MCF 10A (cell line): Measurements from ENCODE around the gene EIF2S3. TPM values are rescaled to one million over a fixed set of nuclear protein-coding genes. Genes with fewer than 3 reads are reported as not detected.
A peak's percentile ranks its signal among the peaks of the same experiment; 100 is the strongest.

Source experiments
- BruUV-seq: library from RNA; stranded (reverse); fragments of 400-500 nt; replicated peaks from 2 replicates; lab custom pipeline; 2021; lab: Mats Ljungman, UMichigan
- CTCF ChIA-PET: fragments of 300-600 bp; sonication (Branson Sonifier 250); formaldehyde crosslinking; extraction: SDS; loops from one replicate; lab custom pipeline; 2021; ENCODE audit warnings: antibody characterized with exemption, inconsistent platforms; lab: Yijun Ruan, JAX
- POLR2A ChIA-PET: fragments of 300-600, 350-650 bp; sonication (Branson Sonifier 250); formaldehyde crosslinking; extraction: SDS; loops from one replicate; lab custom pipeline; 2020; ENCODE audit warnings: antibody characterized with exemption, inconsistent platforms; lab: Yijun Ruan, JAX
- DNase-seq: peaks from one replicate; pipeline ENCODE4 v3.0.0-alpha.2; 2018; ENCODE audit not compliant: unreplicated experiment
- H3K27ac Mint-ChIP-seq: one replicate; pipeline ENCODE4 v1.8.0; 2022; ENCODE audit warnings: mild to moderate bottlenecking, low read depth, mixed read lengths; ENCODE audit not compliant: unreplicated experiment
- H3K27me3 Mint-ChIP-seq: one replicate; pipeline ENCODE4 v1.8.0; 2022; ENCODE audit warnings: mixed read lengths; ENCODE audit not compliant: insufficient read depth, unreplicated experiment
- H3K36me3 Mint-ChIP-seq: one replicate; pipeline ENCODE4 v1.8.0; 2022; ENCODE audit warnings: mild to moderate bottlenecking, moderate library complexity, mixed read lengths; ENCODE audit not compliant: insufficient read depth, unreplicated experiment
- H3K4me1 Mint-ChIP-seq: one replicate; pipeline ENCODE4 v1.8.0; 2022; ENCODE audit warnings: mixed read lengths; ENCODE audit not compliant: insufficient read depth, unreplicated experiment
- H3K4me3 Mint-ChIP-seq: one replicate; pipeline ENCODE4 v1.8.0; 2022; ENCODE audit warnings: mild to moderate bottlenecking, moderate library complexity, mixed read lengths; ENCODE audit not compliant: unreplicated experiment
- H3K9me3 Mint-ChIP-seq: one replicate; pipeline ENCODE4 v1.8.0; 2022; ENCODE audit warnings: mixed read lengths; ENCODE audit not compliant: unreplicated experiment
- CTCF ChIP-seq: fragments of 200-600 bp; IDR thresholded peaks from one replicate; pipeline ENCODE4 v1.8.0; 2022; ENCODE audit warnings: antibody characterized with exemption, mild to moderate bottlenecking; ENCODE audit not compliant: unreplicated experiment
- intact Hi-C: fragments of 100-400 bp; cut with micrococcal nuclease; formaldehyde crosslinking; loops from 2 replicates; pipeline ENCODE4 v1.14.1; 2022
- total RNA-seq: library from RNA; stranded (reverse); gene quantifications from 2 replicates; pipeline ENCODE4 v1.2.3, GENCODE V29; 2022

EIF2S3 gene
- total RNA-seq, 1 experiment from 2014 or later = 391 TPM

- ChIA-PET POLR2A (interaction anchor here (0.8 kb wide), 1 partner anchor 83 kb away, joined by 3 read pairs; no protein-coding TSS in a partner anchor), CTCF (no interaction called here)
- Mint-ChIP-seq H3K27me3 (peaks cover 12% of the 10 kb centered on the region), H3K4me1 (peaks cover 8% of the 10 kb centered on the region), H3K27ac (peak overlapping the region; percentile 79), H3K9me3 (no peaks in the 10 kb centered on the region), H3K4me3 (no peak overlapping the region), H3K36me3 (no peaks in the 10 kb centered on the region)
- intact Hi-C loops = no loop called here
- TF ChIP-seq CTCF = no peak
- no TSS peak for BruUV-seq
- peak; percentile 65 for DNase-seq
Observed at GRCh38 chrX:24117258-24117657, 62.5 kb downstream of the EIF2S3 start.

GRCh38 chrX:24124244-24124799 is 69.6 kb downstream of the EIF2S3 start:
- Mint-ChIP-seq H3K27me3 (peaks cover 24% of the 10 kb centered on the region), H3K4me3 (no peak overlapping the region), H3K27ac (no peak overlapping the region), H3K36me3 (no peaks in the 10 kb centered on the region), H3K9me3 (no peaks in the 10 kb centered on the region), H3K4me1 (no peaks in the 10 kb centered on the region)
- ChIA-PET POLR2A (interaction anchor here (2.0 kb wide), 1 partner anchor 25 kb away, joined by 4 read pairs; the partner anchor contains the start of gene ZFX), CTCF (interaction anchor here (1.2 kb wide), 1 partner anchor 25 kb away, joined by 3 read pairs; no protein-coding TSS in a partner anchor)
- intact Hi-C loops = no loop called here
- peak; percentile 31 for DNase-seq
- BruUV-seq = no TSS peak
- TF ChIP-seq CTCF = no peak

GRCh38 chrX:24125028-24125612 is 70.4 kb downstream of the EIF2S3 start:
- TF ChIP-seq CTCF = no peak
- CTCF ChIA-PET = interaction anchor here (0.7 to 1.2 kb wide), 2 partner anchors 24 to 434 kb away, joined by 3 read pairs; no protein-coding TSS in a partner anchor
- DNase-seq = no peak
- H3K9me3 Mint-ChIP-seq = no peaks in the 10 kb centered on the region
- no peaks in the 10 kb centered on the region for H3K36me3 Mint-ChIP-seq
- no TSS peak for BruUV-seq
- no peak overlapping the region for H3K4me3 Mint-ChIP-seq
- intact Hi-C loops = no loop called here
- H3K4me1 Mint-ChIP-seq = no peaks in the 10 kb centered on the region
- peaks cover 21% of the 10 kb centered on the region for H3K27me3 Mint-ChIP-seq
- H3K27ac Mint-ChIP-seq = no peak overlapping the region
- POLR2A ChIA-PET = interaction anchor here (0.8 to 2.0 kb wide), 3 partner anchors 24 to 108 kb away, joined by 3 to 4 read pairs (median 3); partner anchors contain the start of gene ZFX

Other genes starting within 250 kb of the EIF2S3 start
- gene APOO, start 147.0 kb upstream of the EIF2S3 start, total RNA-seq = 35.9 and 37.2 TPM in 2 replicates
- not detected in 2 replicates for gene CXorf58, start 146.9 kb upstream of the EIF2S3 start, total RNA-seq
- gene KLHL15, start 27.8 kb upstream of the EIF2S3 start, total RNA-seq = 4.8 and 5.6 TPM in 2 replicates
- 69.6 and 72.3 TPM in 2 replicates for gene ZFX, start 94.8 kb downstream of the EIF2S3 start, total RNA-seq